Thoracic aorta (tissue), 2 donors: ENCODE measurements around the gene UBASH3B. TPM values are rescaled to one million over a fixed set of nuclear protein-coding genes. Genes with fewer than 3 reads are reported as not detected.

ENCODE experiments used
- ATAC-seq: fragments of 150-250 bp; one replicate; pipeline ENCODE4 v1.8.0; 2017; ENCODE audit warnings: low read depth; ENCODE audit not compliant: insufficient number of reproducible peaks, low FRiP score
- DNase-seq: peaks from one replicate; pipeline ENCODE4 v3.0.0-alpha.2; 2020; ENCODE audit warnings: low spot score
- H3K27ac ChIP-seq, 2 donors: fragments of 200-600 bp; sonication (generic); 1 replicate in 1 of 2; 2 replicates in 1 of 2; pipeline ENCODE4 v1.5.1; 2016; ENCODE audit warnings: mild to moderate bottlenecking in 2 of 2, moderate library complexity in 2 of 2
- H3K27me3 ChIP-seq: fragments of 200-600 bp; sonication (generic); replicated peaks from 2 replicates; pipeline ENCODE4 v1.6.0; 2016; ENCODE audit warnings: mild to moderate bottlenecking; ENCODE audit not compliant: insufficient read depth
- H3K36me3 ChIP-seq: fragments of 200-600 bp; sonication (generic); one replicate; pipeline ENCODE4 v1.5.1; 2016
- H3K4me1 ChIP-seq, 2 donors: fragments of 200-600 bp; sonication (generic); 1 replicate in 1 of 2; 2 replicates in 1 of 2; pipeline versions ENCODE4 v1.5.1 to v1.6.0; 2016; ENCODE audit warnings: low read depth in 2 of 2, mild to moderate bottlenecking in 1 of 2; ENCODE audit not compliant: control insufficient read depth in 1 of 2
- H3K4me3 ChIP-seq: fragments of 200-600 bp; sonication (generic); 2 replicates; pipeline ENCODE4 v1.5.1; 2016; ENCODE audit warnings: mild to moderate bottlenecking
- H3K9me3 ChIP-seq: fragments of 200-600 bp; sonication (generic); 2 replicates; pipeline ENCODE4 v1.5.1; 2016
- CTCF ChIP-seq: fragments of 200-600 bp; sonication (generic); IDR thresholded peaks from one replicate; pipeline ENCODE4 v1.5.1; 2019; ENCODE audit warnings: antibody characterized with exemption
- total RNA-seq, 2 donors: library from RNA; depleted of rRNA; stranded (reverse); fragments of >200 nt; gene quantifications; one replicate each; pipeline versions ENCODE4 v1.1.0 to v1.2.3, GENCODE V29; 2016

Gene UBASH3B
- total RNA-seq, 2 donors from 2014 or later: 6.1 to 12.3 TPM

- no peaks in the 10 kb centered on the region for H3K27me3 ChIP-seq
- H3K9me3 ChIP-seq: no peaks in the 10 kb centered on the region
- H3K4me3 ChIP-seq: no peak overlapping the region
- ATAC-seq: no peak
- H3K36me3 ChIP-seq: no peaks in the 10 kb centered on the region
- DNase-seq: no peak
- H3K4me1 ChIP-seq: no peaks in the 10 kb centered on the region
- no peak for TF ChIP-seq CTCF
- no peak overlapping the region for H3K27ac ChIP-seq
Observed at GRCh38 chr11:122804796-122805195, 149.3 kb downstream of the UBASH3B start.

- H3K4me3 ChIP-seq: no peak overlapping the region
- DNase-seq (no peak), ATAC-seq (no peak)
- no peaks in the 10 kb centered on the region for H3K27me3 ChIP-seq
- TF ChIP-seq CTCF: no peak
- no peaks in the 10 kb centered on the region for H3K4me1 ChIP-seq
- no peak overlapping the region for H3K27ac ChIP-seq
- no peaks in the 10 kb centered on the region for H3K36me3 ChIP-seq
- no peaks in the 10 kb centered on the region for H3K9me3 ChIP-seq
Observed at GRCh38 chr11:122807731-122808477, 152.4 kb downstream of the UBASH3B start.

- H3K27ac ChIP-seq: no peak overlapping the region
- DNase-seq (no peak), ATAC-seq (no peak)
- no peak for TF ChIP-seq CTCF
- no peaks in the 10 kb centered on the region for H3K4me1 ChIP-seq
- H3K36me3 ChIP-seq: no peaks in the 10 kb centered on the region
- H3K27me3 ChIP-seq: no peaks in the 10 kb centered on the region
- H3K4me3 ChIP-seq: no peak overlapping the region
- no peaks in the 10 kb centered on the region for H3K9me3 ChIP-seq
Observed at GRCh38 chr11:122808478-122808869, 153.0 kb downstream of the UBASH3B start.

- Histone ChIP-seq H3K4me3 (no peak overlapping the region), H3K9me3 (no peaks in the 10 kb centered on the region), H3K36me3 (no peaks in the 10 kb centered on the region), H3K27me3 (no peaks in the 10 kb centered on the region), H3K4me1 (no peaks in the 10 kb centered on the region), H3K27ac (no peak overlapping the region)
- TF ChIP-seq CTCF: no peak
- ATAC-seq (no peak), DNase-seq (no peak)
Observed at GRCh38 chr11:122809866-122810265, 154.3 kb downstream of the UBASH3B start.

- ATAC-seq: no peak
- no peaks in the 10 kb centered on the region for H3K27me3 ChIP-seq
- no peak for DNase-seq
- H3K4me3 ChIP-seq: no peak overlapping the region
- H3K4me1 ChIP-seq: no peaks in the 10 kb centered on the region
- H3K9me3 ChIP-seq: no peaks in the 10 kb centered on the region
- no peak for TF ChIP-seq CTCF
- H3K36me3 ChIP-seq: no peaks in the 10 kb centered on the region
- no peak overlapping the region for H3K27ac ChIP-seq
Observed at GRCh38 chr11:122811721-122812120, 156.2 kb downstream of the UBASH3B start.
